Mesenchymal stem cell (in vitro differentiated cells and primary cell): Measurements from ENCODE around the gene C17orf107.

Experiments used
- DNase-seq: peaks from one replicate; pipeline ENCODE4 v3.0.0-alpha.2; 2013
- H2AFZ ChIP-seq: one replicate; pipeline ENCODE4 v1.6.1; 2013; ENCODE audit warnings: low read depth, mild to moderate bottlenecking, control low read depth, inconsistent platforms, low read length, moderate library complexity
- H2AK5ac ChIP-seq: 2 replicates; pipeline ENCODE4 v1.6.1; 2013; ENCODE audit warnings: low read length, moderate library complexity, mild to moderate bottlenecking, inconsistent platforms; ENCODE audit not compliant: severe bottlenecking
- H2BK120ac ChIP-seq: one replicate; pipeline ENCODE4 v1.6.1; 2013; ENCODE audit warnings: low read depth, mild to moderate bottlenecking, inconsistent platforms, low read length, moderate library complexity
- H2BK12ac ChIP-seq, 2 experiments: one replicate each; pipeline ENCODE4 v1.6.1; 2013; ENCODE audit warnings: inconsistent platforms in 2 of 2, low read length in 2 of 2, mild to moderate bottlenecking in 2 of 2, moderate library complexity in 2 of 2, control low read depth in 1 of 2
- H2BK15ac ChIP-seq: one replicate; pipeline ENCODE4 v1.6.1; 2013; ENCODE audit warnings: mild to moderate bottlenecking, low read depth, inconsistent platforms; ENCODE audit not compliant: poor library complexity, severe bottlenecking
- H2BK5ac ChIP-seq: 2 replicates; pipeline ENCODE4 v1.6.1; 2013; ENCODE audit warnings: low read depth, mild to moderate bottlenecking, low read length, control low read depth, inconsistent platforms; ENCODE audit not compliant: poor library complexity, severe bottlenecking
- H3K14ac ChIP-seq, 2 experiments: one replicate each; pipeline ENCODE4 v1.6.1; 2013; ENCODE audit warnings: inconsistent platforms in 2 of 2, low read length in 2 of 2, control low read depth in 1 of 2, mild to moderate bottlenecking in 1 of 2, moderate library complexity in 1 of 2
- H3K18ac ChIP-seq, 2 experiments: one replicate each; pipeline ENCODE4 v1.6.1; 2013; ENCODE audit warnings: inconsistent platforms in 2 of 2, low read length in 2 of 2, control low read depth in 1 of 2, low read depth in 1 of 2, mild to moderate bottlenecking in 1 of 2
- H3K23ac ChIP-seq, 2 experiments: one replicate each; pipeline ENCODE4 v1.6.1; 2013; ENCODE audit warnings: inconsistent platforms in 2 of 2, low read length in 2 of 2, mild to moderate bottlenecking in 2 of 2, moderate library complexity in 2 of 2, control low read depth in 1 of 2
- H3K27ac ChIP-seq: 2 replicates; pipeline ENCODE4 v1.5.1; 2013; ENCODE audit warnings: mild to moderate bottlenecking, moderate library complexity, low read length, control low read depth, inconsistent platforms; ENCODE audit not compliant: poor library complexity, severe bottlenecking
- H3K27me3 ChIP-seq, 2 experiments: 2 replicates each; pipeline versions ENCODE4 v1.6.1 to v1.7.0; 2013; ENCODE audit warnings: low read length in 2 of 2, mild to moderate bottlenecking in 2 of 2, moderate library complexity in 2 of 2, control low read depth in 1 of 2, inconsistent platforms in 1 of 2; ENCODE audit not compliant: control insufficient read depth in 1 of 2, insufficient read depth in 1 of 2
- H3K36me3 ChIP-seq, 2 experiments: 2 replicates each; pipeline versions ENCODE4 v1.6.1 to v1.7.0; 2013; ENCODE audit warnings: low read length in 2 of 2, control low read depth in 1 of 2, inconsistent platforms in 1 of 2, low read depth in 1 of 2, mild to moderate bottlenecking in 1 of 2; ENCODE audit not compliant: insufficient read depth in 2 of 2, control insufficient read depth in 1 of 2
- H3K4ac ChIP-seq, 2 experiments: one replicate each; pipeline ENCODE4 v1.6.1; 2013; ENCODE audit warnings: inconsistent platforms in 2 of 2, low read length in 2 of 2, mild to moderate bottlenecking in 2 of 2, moderate library complexity in 2 of 2, control low read depth in 1 of 2, low read depth in 1 of 2
- H3K4me1 ChIP-seq: 2 replicates; pipeline ENCODE4 v1.6.1; 2013; ENCODE audit warnings: low read depth, low read length, control low read depth; ENCODE audit not compliant: control insufficient read depth, insufficient read depth
- H3K4me2 ChIP-seq: 2 replicates; pipeline ENCODE4 v1.6.1; 2013; ENCODE audit warnings: low read length, mild to moderate bottlenecking, inconsistent platforms; ENCODE audit not compliant: poor library complexity, severe bottlenecking
- H3K4me3 ChIP-seq, 2 experiments: 2 replicates each; pipeline versions ENCODE4 v1.5.1 to v1.7.0; 2013; ENCODE audit warnings: low read length in 2 of 2, mild to moderate bottlenecking in 2 of 2, control low read depth in 1 of 2, low read depth in 1 of 2; ENCODE audit not compliant: insufficient read depth in 1 of 2
- H3K79me1 ChIP-seq: replicated peaks from 2 replicates; pipeline ENCODE4 v1.6.1; 2013; ENCODE audit warnings: mild to moderate bottlenecking, control low read depth, low read length, inconsistent platforms; ENCODE audit not compliant: poor library complexity, severe bottlenecking
- H3K9ac ChIP-seq: 2 replicates; pipeline ENCODE4 v1.7.0; 2013; ENCODE audit warnings: mild to moderate bottlenecking, low read length, moderate library complexity
- H3K9me3 ChIP-seq: 2 replicates; pipeline ENCODE4 v1.7.0; 2013; ENCODE audit warnings: mild to moderate bottlenecking, low read length; ENCODE audit not compliant: control insufficient read depth
- H4K8ac ChIP-seq: one replicate; pipeline ENCODE4 v1.6.1; 2013; ENCODE audit warnings: inconsistent platforms, mild to moderate bottlenecking, low read length, moderate library complexity
- H4K91ac ChIP-seq: one replicate; pipeline ENCODE4 v1.6.1; 2013; ENCODE audit warnings: mild to moderate bottlenecking, low read length, inconsistent platforms
- WGBS: methylation state at CpG from one replicate; pipeline ENCODE4 v1.1.7; 2013; ENCODE audit warnings: mixed read lengths; 5-methylcytosine and 5-hydroxymethylcytosine counted together

The C17orf107 gene

DNA sequence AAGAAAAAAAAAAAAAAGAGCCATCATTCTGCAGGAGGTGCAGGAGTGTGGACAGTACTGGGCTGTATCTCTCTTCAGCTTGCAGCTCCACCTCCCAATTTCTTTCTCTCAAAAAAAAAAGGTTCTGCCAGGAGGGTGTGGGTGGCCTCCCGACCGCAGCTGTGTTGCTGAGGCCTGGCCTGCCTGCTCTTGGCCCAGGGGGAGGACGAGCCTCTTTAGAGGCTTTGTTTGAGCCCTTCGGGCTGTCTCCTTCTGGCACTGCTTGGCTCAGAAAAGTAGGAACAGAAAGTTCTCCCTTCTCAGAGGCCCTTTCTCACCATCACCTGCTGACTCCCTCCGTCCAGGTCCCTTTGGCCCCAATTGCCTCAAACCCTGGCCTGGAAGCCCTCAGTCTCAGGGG lies 22.2 kb upstream of the C17orf107 start:
- H2BK12ac ChIP-seq = no peak overlapping the region
- WGBS = 91% methylated on average over 3 of the region's 5 CpGs
- H2BK5ac ChIP-seq = no peak overlapping the region
- no peak overlapping the region for H4K91ac ChIP-seq
- H3K79me1 ChIP-seq = peaks cover 37% of the 10 kb centered on the region
- no peak overlapping the region for H2AK5ac ChIP-seq
- H3K14ac ChIP-seq = no peak overlapping the region
- H3K9ac ChIP-seq = no peak overlapping the region
- no peak overlapping the region for H3K18ac ChIP-seq
- H3K27ac ChIP-seq = no peak overlapping the region
- H3K4me1 ChIP-seq = no peaks in the 10 kb centered on the region
- H3K4me2 ChIP-seq = no peak overlapping the region
- no peak for DNase-seq
- H2BK15ac ChIP-seq = no peak overlapping the region
- H2AFZ ChIP-seq = no peak overlapping the region
- no peaks in the 10 kb centered on the region for H3K9me3 ChIP-seq
- no peak overlapping the region for H4K8ac ChIP-seq
- H3K27me3 ChIP-seq = no peaks in the 10 kb centered on the region
- H3K4me3 ChIP-seq = no peak overlapping the region
- H3K4ac ChIP-seq = no peak overlapping the region
- H2BK120ac ChIP-seq = no peak overlapping the region
- peaks cover 23 to 43% of the 10 kb centered on the region in 2 experiments for H3K36me3 ChIP-seq
- no peak overlapping the region for H3K23ac ChIP-seq

- Histone ChIP-seq H3K4me2 (no peak overlapping the region), H3K27ac (no peak overlapping the region), H2AFZ (no peak overlapping the region), H4K8ac (no peak overlapping the region), H2BK120ac (no peak overlapping the region), H3K4me3 (no peak overlapping the region), H3K79me1 (peaks cover 39% of the 10 kb centered on the region), H2AK5ac (no peak overlapping the region), H2BK5ac (no peak overlapping the region), H3K18ac (no peak overlapping the region), H3K4me1 (no peaks in the 10 kb centered on the region), H3K23ac (no peak overlapping the region), H2BK12ac (no peak overlapping the region), H2BK15ac (no peak overlapping the region), H3K9me3 (no peaks in the 10 kb centered on the region), H3K27me3 (no peaks in the 10 kb centered on the region), H3K9ac (no peak overlapping the region), H4K91ac (no peak overlapping the region), H3K36me3 (peaks cover 28 to 58% of the 10 kb centered on the region in 2 experiments), H3K4ac (no peak overlapping the region), H3K14ac (no peak overlapping the region)
- DNase-seq = no peak
- WGBS = 100% methylated on average over 1 of the region's 4 CpGs
Measured at GRCh38 chr17:4879601-4880000, 19.7 kb upstream of the C17orf107 start.

GRCh38 chr17:4880857-4881256 lies 18.5 kb upstream of the C17orf107 start:
- no peak overlapping the region for H2BK5ac ChIP-seq
- H2BK15ac ChIP-seq = no peak overlapping the region
- H3K79me1 ChIP-seq = peaks cover 39% of the 10 kb centered on the region
- peaks cover 41 to 71% of the 10 kb centered on the region in 2 experiments for H3K36me3 ChIP-seq
- H3K9me3 ChIP-seq = no peaks in the 10 kb centered on the region
- 90% methylated on average over 15 of the region's 15 CpGs for WGBS
- no peak overlapping the region for H3K4me3 ChIP-seq
- no peaks in the 10 kb centered on the region for H3K27me3 ChIP-seq
- no peak overlapping the region for H3K4me2 ChIP-seq
- no peak overlapping the region for H2BK12ac ChIP-seq
- no peak overlapping the region for H2BK120ac ChIP-seq
- no peak overlapping the region for H2AK5ac ChIP-seq
- H3K4me1 ChIP-seq = no peaks in the 10 kb centered on the region
- no peak overlapping the region for H3K23ac ChIP-seq
- no peak overlapping the region for H3K9ac ChIP-seq
- H4K8ac ChIP-seq = no peak overlapping the region
- H3K4ac ChIP-seq = no peak overlapping the region
- H3K18ac ChIP-seq = no peak overlapping the region
- H3K27ac ChIP-seq = no peak overlapping the region
- DNase-seq = no peak
- H2AFZ ChIP-seq = no peak overlapping the region
- H4K91ac ChIP-seq = no peak overlapping the region
- H3K14ac ChIP-seq = no peak overlapping the region

DNA sequence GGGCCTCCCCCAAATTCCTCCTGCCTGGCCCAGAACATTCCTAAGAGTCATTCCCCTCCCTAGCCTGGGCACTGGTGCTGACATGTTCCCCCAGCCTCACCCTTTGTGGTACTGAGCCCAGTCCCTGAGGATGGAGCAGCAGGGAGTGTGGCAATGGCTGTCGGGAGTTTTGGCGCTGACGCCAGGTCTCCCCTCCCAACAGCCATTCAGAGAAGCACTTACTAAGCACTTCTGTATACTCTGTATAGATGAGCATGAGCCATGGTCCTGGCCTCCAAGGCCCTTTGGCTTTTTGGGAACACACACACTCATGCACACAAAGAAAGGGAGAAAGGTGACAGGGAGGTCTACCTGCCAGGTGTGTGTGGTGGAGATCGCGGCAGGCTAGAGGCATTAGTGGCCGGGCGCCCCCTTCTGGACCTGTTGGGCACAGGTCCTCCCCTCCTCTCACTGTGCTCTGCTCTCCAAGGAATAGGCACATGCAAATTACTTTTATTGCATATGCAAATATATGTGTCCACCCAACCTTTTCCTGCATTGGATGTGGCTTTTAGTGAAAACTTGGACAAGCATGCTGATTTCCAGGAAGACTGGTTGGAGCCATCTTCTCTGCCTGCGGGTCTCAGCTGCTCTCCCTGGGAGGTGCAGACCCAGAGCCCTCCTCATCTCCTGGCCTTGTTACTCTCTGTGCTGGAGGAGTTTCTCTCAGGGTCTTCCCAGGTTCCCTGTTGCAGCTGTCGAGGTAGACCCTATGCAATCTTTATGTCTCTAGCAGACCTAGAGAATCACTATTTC lies 17.4 kb upstream of the C17orf107 start:
- Histone ChIP-seq H2AK5ac (no peak overlapping the region), H3K18ac (no peak overlapping the region), H3K9me3 (no peaks in the 10 kb centered on the region), H2AFZ (no peak overlapping the region), H3K4ac (no peak overlapping the region), H3K79me1 (peaks cover 34% of the 10 kb centered on the region), H3K4me3 (no peak overlapping the region), H3K4me2 (no peak overlapping the region), H4K8ac (no peak overlapping the region), H2BK12ac (no peak overlapping the region), H2BK15ac (no peak overlapping the region), H2BK5ac (no peak overlapping the region), H3K27ac (no peak overlapping the region), H4K91ac (no peak overlapping the region), H3K23ac (no peak overlapping the region), H3K9ac (no peak overlapping the region), H3K4me1 (no peaks in the 10 kb centered on the region), H3K14ac (no peak overlapping the region), H3K36me3 (peaks cover 52 to 79% of the 10 kb centered on the region in 2 experiments), H2BK120ac (no peak overlapping the region), H3K27me3 (no peaks in the 10 kb centered on the region)
- 59% methylated on average over 5 of the region's 9 CpGs for WGBS
- peak; percentile 43 for DNase-seq
